HepG2 (cell line): ENCODE results near the gene HINFP. TPM values are rescaled to one million over a fixed set of nuclear protein-coding genes. Genes with fewer than 3 reads are reported as not detected.

ENCODE experiments used
- ATAC-seq: fragments of 200-7000 bp; cut with Tn5 transposase; 3 replicates; pipeline ENCODE4 v1.9.1; 2020; ENCODE audit warnings: mild to moderate bottlenecking, moderate library complexity
- BruUV-seq: library from RNA; stranded (reverse); fragments of 400-500 nt; replicated peaks from 2 replicates; lab custom pipeline; 2021; lab: Mats Ljungman, UMichigan
- CTCF ChIA-PET: fragments of 300-600 bp; formaldehyde crosslinking; extraction: SDS; loops from one replicate; lab custom pipeline; 2021; ENCODE audit warnings: low total read pairs, inconsistent platforms, low intra/inter-chr PET ratio; lab: Yijun Ruan, JAX
- POLR2A ChIA-PET: fragments of 350-600 bp; sonication (Branson Sonifier 250); formaldehyde crosslinking; loops from one replicate; lab custom pipeline; 2020; ENCODE audit warnings: antibody characterized with exemption, inconsistent platforms; lab: Yijun Ruan, JAX
- DNase-seq: peaks from one replicate; pipeline ENCODE4 v3.0.0-alpha.2; 2015; ENCODE audit warnings: low spot score
- FAIRE-seq: peaks from 3 replicates; lab custom pipeline; 2011; peaks lifted over from hg19 to GRCh38; lab: Jason Lieb, UNC
- H2AFZ ChIP-seq: one replicate; pipeline ENCODE4 v1.6.1; 2011; ENCODE audit warnings: low read length, inconsistent platforms
- H3K27ac ChIP-seq: fragments of 300-600 bp; 3 replicates; pipeline ENCODE4 v1.8.0; 2011; ENCODE audit warnings: mixed run types, mild to moderate bottlenecking, mixed read lengths, low read length, inconsistent platforms; ENCODE audit not compliant: insufficient read depth; ENCODE audit errors: extremely low read length
- H3K27me3 ChIP-seq, 2 experiments: fragments of 200-600 bp in 1 of 2; 2 replicates in 1 of 2; 3 replicates in 1 of 2; pipeline versions ENCODE4 v1.6.0 to v1.8.0; 2011; ENCODE audit warnings: low read length in 2 of 2, mild to moderate bottlenecking in 2 of 2, moderate library complexity in 2 of 2, inconsistent platforms in 1 of 2; ENCODE audit not compliant: insufficient read depth in 2 of 2, control insufficient read depth in 1 of 2
- H3K36me3 ChIP-seq, 2 experiments: fragments of 200-600 bp in 1 of 2; replicated peaks in 1 of 2; 2 replicates in 1 of 2; 3 replicates in 1 of 2; pipeline versions ENCODE4 v1.5.1 to v1.8.0; 2011; ENCODE audit warnings: low read length in 2 of 2, inconsistent platforms in 1 of 2; ENCODE audit not compliant: insufficient read depth in 2 of 2, control insufficient read depth in 1 of 2
- H3K4me1 ChIP-seq: 2 replicates; pipeline ENCODE4 v1.5.1; 2012; ENCODE audit warnings: low read length, inconsistent platforms; ENCODE audit not compliant: insufficient read depth
- H3K4me2 ChIP-seq: 2 replicates; pipeline ENCODE4 v1.6.0; 2011; ENCODE audit warnings: low read depth, low read length, inconsistent platforms
- H3K4me3 ChIP-seq, 3 experiments: fragments of 200-600 bp in 1 of 3; sonication (generic), shearing (Covaris generic) in 1 of 3; replicated peaks in 1 of 3; 2 replicates each; pipeline ENCODE4 v1.5.1; 2011 to 2016; ENCODE audit warnings: low read length in 3 of 3, inconsistent platforms in 2 of 3, low read depth in 2 of 3, mild to moderate bottlenecking in 2 of 3, control low read depth in 1 of 3, mixed read lengths in 1 of 3; ENCODE audit not compliant: insufficient read depth in 1 of 3
- H3K79me2 ChIP-seq: one replicate; pipeline ENCODE4 v1.6.1; 2011; ENCODE audit warnings: low read length, inconsistent platforms; ENCODE audit not compliant: insufficient read depth
- H3K9ac ChIP-seq: 2 replicates; pipeline ENCODE4 v1.6.0; 2011; ENCODE audit warnings: mild to moderate bottlenecking, low read depth, low read length, inconsistent platforms; ENCODE audit not compliant: insufficient read depth
- H3K9me3 ChIP-seq: 2 replicates; pipeline ENCODE4 v1.5.1; 2012; ENCODE audit warnings: mild to moderate bottlenecking, low read length
- H4K20me1 ChIP-seq: 2 replicates; pipeline ENCODE4 v1.6.0; 2011; ENCODE audit warnings: inconsistent platforms, mild to moderate bottlenecking, low read length, moderate library complexity; ENCODE audit not compliant: insufficient read depth
- ARNTL ChIP-seq: sonication (generic); formaldehyde crosslinking; IDR thresholded peaks from 2 replicates; pipeline ENCODE4 v1.4.0; 2020; ENCODE audit warnings: mild to moderate bottlenecking, missing genetic modification reagents
- BHLHE40 ChIP-seq: IDR thresholded peaks from 2 replicates; pipeline ENCODE4 v1.6.1; 2011; ENCODE audit warnings: low read length, improper control_type of control experiment
- E2F2 ChIP-seq: sonication (generic); formaldehyde crosslinking; IDR thresholded peaks from 2 replicates; pipeline ENCODE4 v1.4.0; 2020; ENCODE audit warnings: missing genetic modification reagents, borderline replicate concordance
- HDAC2 ChIP-seq: sonication (generic); formaldehyde crosslinking; IDR thresholded peaks from 2 replicates; pipeline ENCODE4 v1.4.0; 2020; ENCODE audit warnings: missing genetic modification reagents
- HNRNPK ChIP-seq: fragments of 200-400 bp; formaldehyde crosslinking; IDR thresholded peaks from 2 replicates; pipeline ENCODE4 v1.6.1; 2018; ENCODE audit warnings: low read length, low read depth, moderate library complexity, mild to moderate bottlenecking; ENCODE audit not compliant: poor library complexity, severe bottlenecking
- KLF13 ChIP-seq: sonication (generic); formaldehyde crosslinking; IDR thresholded peaks from 2 replicates; pipeline ENCODE4 v1.4.0; 2020; ENCODE audit warnings: mild to moderate bottlenecking, missing genetic modification reagents
- MTA1 ChIP-seq: sonication (generic); formaldehyde crosslinking; IDR thresholded peaks from 2 replicates; pipeline ENCODE4 v1.4.0; 2020; ENCODE audit warnings: missing genetic modification reagents, mild to moderate bottlenecking, borderline replicate concordance
- REST ChIP-seq, 2 experiments: IDR thresholded peaks; 2 replicates each; pipeline ENCODE4 v1.6.1; 2011 to 2012; ENCODE audit warnings: low read length in 2 of 2, borderline replicate concordance in 1 of 2, low read depth in 1 of 2, mild to moderate bottlenecking in 1 of 2, moderate library complexity in 1 of 2
- ZNF326 ChIP-seq: sonication (generic); formaldehyde crosslinking; IDR thresholded peaks from 2 replicates; pipeline ENCODE4 v1.4.0; 2020; ENCODE audit warnings: missing genetic modification reagents, borderline replicate concordance
- ZNF354B ChIP-seq: sonication (generic); formaldehyde crosslinking; IDR thresholded peaks from 2 replicates; pipeline ENCODE4 v1.8.0; 2022; ENCODE audit warnings: mild to moderate bottlenecking, missing genetic modification reagents
- ZNF556 ChIP-seq: sonication (generic); formaldehyde crosslinking; IDR thresholded peaks from 2 replicates; pipeline ENCODE4 v1.4.0; 2020; ENCODE audit warnings: mild to moderate bottlenecking, missing genetic modification reagents, borderline replicate concordance
- ZNF768 ChIP-seq: sonication (generic); formaldehyde crosslinking; IDR thresholded peaks from 2 replicates; pipeline ENCODE4 v1.4.0; 2020; ENCODE audit warnings: missing genetic modification reagents
- ZSCAN22 ChIP-seq: sonication (generic); formaldehyde crosslinking; IDR thresholded peaks from 2 replicates; pipeline ENCODE4 v1.4.0; 2020; ENCODE audit warnings: mild to moderate bottlenecking, missing genetic modification reagents
- WGBS: methylation state at CpG from one replicate; pipeline ENCODE4 v1.1.6; 2017; ENCODE audit warnings: low lambda C conversion rate; 5-methylcytosine and 5-hydroxymethylcytosine counted together
- in situ Hi-C: cut with HindIII; loops from 2 replicates; pipeline ENCODE4 v1.10.0; 2017; ENCODE audit warnings: low pct_unique_long_range_greater_than_20kb; ENCODE audit not compliant: extremely low pct_ligation_motif_present
- intact Hi-C: fragments of 100-400 bp; cut with micrococcal nuclease; formaldehyde crosslinking; loops from one replicate; pipeline ENCODE4 v1.10.0; 2022; ENCODE audit not compliant: unreplicated experiment
- polyA plus RNA-seq, 8 experiments: library from polyadenylated mRNA; depleted of rRNA in 3 of 8; stranded (reverse) in 7 of 8; unstranded in 1 of 8; fragments of >200 nt; fragmentation: Illumina TruSeq in 4 of 8; extraction: Trizol in 4 of 8; gene quantifications; 2 replicates each; pipeline versions ENCODE4 v1.2.1 to v1.2.3, GENCODE V29; 2011 to 2016; ENCODE audit warnings: low read depth in 4 of 8, missing spikeins in 1 of 8, mixed read lengths in 1 of 8; ENCODE audit not compliant: insufficient read depth in 1 of 8
- total RNA-seq, 5 experiments: library from RNA; depleted of rRNA; stranded (reverse); fragments of >200 nt; fragmentation: Illumina TruSeq; extraction: Trizol; gene quantifications; 2 replicates each; pipeline ENCODE4 v1.2.3, GENCODE V29; 2016; ENCODE audit warnings: low read depth in 1 of 5

The HINFP gene
- total and polyA plus RNA-seq, 2 of the 13 experiments (the other 11 are each of a cell fraction or from before 2014, with no cell fraction given) = 15.1 to 21.4 TPM

- in situ Hi-C loops (no loop called here), intact Hi-C loops (no loop called here)
- FAIRE-seq (no peak), ATAC-seq (peak; percentile 20; the same call in 2 of the 3 replicates), DNase-seq (no peak)
- CTCF ChIA-PET = no interaction called here
- H4K20me1 ChIP-seq = no peaks in the 10 kb centered on the region
- H3K79me2 ChIP-seq = no peaks in the 10 kb centered on the region
- no peak overlapping the region for H3K9ac ChIP-seq
- TF ChIP-seq ZNF768 (CRISPR knock-in tag) = peak; percentile 82; the same call in 1 of the 2 replicates
- TF ChIP-seq HNRNPK = no peak
- H3K4me2 ChIP-seq = no peak overlapping the region
- H2AFZ ChIP-seq = no peak overlapping the region
- H3K9me3 ChIP-seq = no peaks in the 10 kb centered on the region
- H3K4me1 ChIP-seq = peaks cover 9% of the 10 kb centered on the region; the same call in 1 of the 2 replicates
- no peak overlapping the region for H3K27ac ChIP-seq
- 26% methylated on average over 9 of the region's 9 CpGs for WGBS
- peaks cover 20 to 72% of the 10 kb centered on the region in 2 experiments for H3K27me3 ChIP-seq
- POLR2A ChIA-PET = interaction anchor here (0.8 to 1.6 kb wide), 2 partner anchors 14 to 16 kb away, joined by 3 to 4 read pairs; partner anchors contain the start of gene NLRX1
- H3K36me3 ChIP-seq = no peaks in the 10 kb centered on the region
- H3K4me3 ChIP-seq = no peak overlapping the region
- BruUV-seq = no TSS peak
These were observed 31.9 kb downstream of the HINFP start for GRCh38 chr11:119153049-119153818.

GRCh38 chr11:119154178-119154577 lies 32.8 kb downstream of the HINFP start:
- Histone ChIP-seq H4K20me1 (no peaks in the 10 kb centered on the region), H3K27ac (no peak overlapping the region), H3K4me3 (no peak overlapping the region), H2AFZ (no peak overlapping the region), H3K4me1 (0 out of 2 replicates have a peak, but pooled peaks cover 4% of the 10 kb centered on the region), H3K9ac (no peak overlapping the region), H3K4me2 (no peak overlapping the region), H3K36me3 (no peaks in the 10 kb centered on the region), H3K9me3 (no peaks in the 10 kb centered on the region), H3K79me2 (no peaks in the 10 kb centered on the region), H3K27me3 (peaks cover 15 to 70% of the 10 kb centered on the region in 2 experiments; a peak in 4 of 5 replicates)
- ATAC-seq (no peak), FAIRE-seq (no peak), DNase-seq (no peak)
- CTCF ChIA-PET = no interaction called here
- POLR2A ChIA-PET = interaction anchor here (1.6 kb wide), 1 partner anchor 15 kb away, joined by 4 read pairs; the partner anchor contains the start of gene NLRX1
- intact Hi-C loops = no loop called here
- in situ Hi-C loops = no loop called here
- no TSS peak for BruUV-seq
- WGBS = 60% methylated on average over 6 of the region's 6 CpGs
- TF ChIP-seq REST (IDR thresholded peaks at IDR 0.05; ENCODE audit: borderline replicate concordance in 1 of 2, low read depth in 1 of 2, low read length in 2 of 2) (no peak), ZSCAN22 (no peak), ZNF326 (CRISPR knock-in tag) (no peak), ZNF556 (CRISPR knock-in tag) (no peak), KLF13 (CRISPR knock-in tag) (no peak), E2F2 (no peak), ZNF354B (CRISPR knock-in tag) (no peak), MTA1 (no peak), ARNTL (no peak), HDAC2 (CRISPR knock-in tag) (no peak), BHLHE40 (no peak)
